ENCODE measurements around the gene PCED1B. TPM values are rescaled to one million over a fixed set of nuclear protein-coding genes. Genes with fewer than 3 reads are reported as not detected.

Gene PCED1B
- polyA plus RNA-seq, 4 donors: 1.5 to 5.6 (median 4.1) TPM

DNA sequence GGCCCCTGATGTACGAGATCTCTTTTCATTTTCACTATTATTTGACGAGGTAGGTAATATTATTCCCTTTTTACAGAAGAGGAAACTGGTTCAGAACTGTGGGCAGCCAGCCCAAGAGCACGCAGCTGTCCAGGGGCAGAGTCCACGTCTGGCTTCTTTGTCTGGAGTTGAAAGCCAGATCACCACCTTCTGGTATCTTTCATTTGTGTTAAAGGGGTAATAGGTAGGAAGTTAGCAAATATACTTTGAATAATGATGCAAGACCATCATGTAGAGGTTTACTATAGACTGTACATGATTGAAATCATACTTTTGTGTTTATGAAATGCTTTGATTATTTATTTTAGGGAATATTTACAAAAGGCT, 144.4 kb downstream of the PCED1B start:
- no peak for DNase-seq (ENCODE audit: low read depth in 4 of 4, low spot score in 3 of 4)

DNA sequence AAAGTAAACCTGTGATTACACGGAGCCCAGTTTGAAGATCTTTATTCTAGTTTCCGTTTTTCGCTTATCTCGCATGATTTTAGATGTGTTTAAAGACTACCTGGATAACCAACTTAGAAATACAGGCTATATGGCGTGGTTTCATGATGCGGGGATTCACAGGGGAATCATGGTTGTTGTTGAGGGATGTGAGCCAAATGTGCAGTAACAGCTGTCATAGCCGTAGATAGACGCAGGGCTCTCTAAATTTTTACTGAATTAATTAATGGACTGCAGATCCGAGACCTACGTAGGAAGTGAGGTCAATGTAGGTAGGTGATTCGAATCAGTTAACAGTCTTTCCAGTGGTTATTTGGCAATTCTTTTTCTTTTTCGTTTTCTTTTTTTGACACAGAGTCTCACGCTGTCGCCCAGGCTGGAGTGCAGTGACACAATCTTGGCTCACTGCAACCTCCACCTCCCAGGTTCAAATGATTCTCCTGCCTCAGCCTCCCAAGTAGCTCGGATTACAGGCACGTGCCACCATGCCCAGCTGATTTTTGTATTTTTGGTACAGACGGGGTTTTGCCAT, 145.2 kb downstream of the PCED1B start:
- no peak for DNase-seq (ENCODE audit: low read depth in 4 of 4, low spot score in 3 of 4)

DNA sequence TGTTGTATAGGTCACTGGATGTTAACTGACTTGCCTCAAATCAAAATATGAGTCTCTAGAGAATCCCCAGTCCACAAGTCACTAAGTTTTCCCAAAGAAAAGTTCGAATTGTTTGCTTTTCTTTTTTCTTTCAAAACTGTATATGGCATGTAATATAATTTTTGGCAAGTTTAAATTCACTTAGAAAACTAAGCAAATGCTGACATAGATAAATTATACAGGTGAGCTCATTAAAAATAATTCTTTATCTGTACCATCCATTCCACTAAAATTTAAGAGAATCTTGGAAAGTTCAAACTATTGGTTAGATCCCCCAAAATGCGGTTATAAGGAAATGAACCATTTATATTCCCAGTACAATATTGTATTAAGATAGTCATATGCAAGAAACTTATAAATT, 145.9 kb downstream of the PCED1B start:
- no peak for DNase-seq (ENCODE audit: low read depth in 4 of 4, low spot score in 3 of 4)

DNA sequence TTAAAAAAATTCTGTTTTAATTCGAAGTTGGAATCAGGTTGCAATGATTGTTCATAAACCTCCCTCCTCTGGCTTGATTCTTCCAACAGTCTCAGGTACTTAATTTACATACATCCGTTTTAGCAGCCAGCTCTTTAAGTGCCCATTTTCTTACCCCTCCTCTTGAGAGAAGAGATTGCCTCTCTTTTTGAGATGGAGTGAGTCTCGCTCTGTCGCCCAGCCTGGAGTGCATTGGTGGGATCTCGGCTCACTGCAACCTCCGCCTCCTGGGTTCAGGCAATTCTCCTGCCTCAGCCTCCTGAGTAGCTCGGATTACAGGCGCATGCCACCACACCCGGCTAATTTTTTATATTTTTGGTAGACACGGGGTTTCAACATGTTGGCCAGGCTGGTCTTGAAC, 146.8 kb downstream of the PCED1B start:
- DNase-seq (ENCODE audit: low read depth in 4 of 4, low spot score in 3 of 4): no peak

DNA sequence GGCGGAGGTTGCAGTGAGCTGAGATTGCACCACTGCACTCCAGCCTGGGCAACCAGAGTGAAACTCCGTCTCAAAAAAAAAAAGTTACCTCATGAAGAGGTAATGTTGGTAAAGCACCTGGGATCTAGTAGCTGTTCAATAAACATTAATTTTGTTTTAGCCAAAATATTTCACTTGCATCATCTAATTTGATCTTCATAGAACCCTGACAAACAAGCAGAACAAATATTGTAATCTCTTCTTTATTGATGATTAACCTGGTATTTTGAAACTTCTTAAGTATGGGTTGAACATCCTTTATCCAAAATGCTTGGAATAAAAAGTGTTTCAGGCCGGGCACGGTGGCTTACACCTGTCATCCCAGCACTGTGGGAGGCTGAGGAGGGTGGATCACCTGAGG, 149.4 kb downstream of the PCED1B start:
- no peak for DNase-seq (ENCODE audit: low read depth in 4 of 4, low spot score in 3 of 4)

DNA sequence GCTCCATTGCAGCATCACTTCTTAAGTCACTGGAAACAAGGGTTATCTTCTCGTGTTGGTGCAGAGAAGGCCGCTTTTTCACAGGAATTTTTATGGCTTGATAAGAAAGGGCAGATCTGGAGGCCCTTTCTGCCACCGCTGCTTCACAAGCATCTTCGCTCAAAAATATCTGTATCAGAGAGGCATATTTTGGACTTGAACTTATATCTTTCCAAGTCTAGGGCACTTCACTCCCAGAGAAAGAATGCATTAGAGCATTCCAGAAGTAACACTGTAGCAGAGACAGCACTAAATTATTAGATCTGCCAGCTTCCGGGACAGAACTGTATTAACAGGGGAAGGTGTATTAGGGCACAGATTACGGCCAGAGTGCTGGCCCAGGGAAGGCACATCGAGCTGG, 152.0 kb downstream of the PCED1B start:
- no peak for DNase-seq (ENCODE audit: low read depth in 4 of 4, low spot score in 3 of 4)

DNA sequence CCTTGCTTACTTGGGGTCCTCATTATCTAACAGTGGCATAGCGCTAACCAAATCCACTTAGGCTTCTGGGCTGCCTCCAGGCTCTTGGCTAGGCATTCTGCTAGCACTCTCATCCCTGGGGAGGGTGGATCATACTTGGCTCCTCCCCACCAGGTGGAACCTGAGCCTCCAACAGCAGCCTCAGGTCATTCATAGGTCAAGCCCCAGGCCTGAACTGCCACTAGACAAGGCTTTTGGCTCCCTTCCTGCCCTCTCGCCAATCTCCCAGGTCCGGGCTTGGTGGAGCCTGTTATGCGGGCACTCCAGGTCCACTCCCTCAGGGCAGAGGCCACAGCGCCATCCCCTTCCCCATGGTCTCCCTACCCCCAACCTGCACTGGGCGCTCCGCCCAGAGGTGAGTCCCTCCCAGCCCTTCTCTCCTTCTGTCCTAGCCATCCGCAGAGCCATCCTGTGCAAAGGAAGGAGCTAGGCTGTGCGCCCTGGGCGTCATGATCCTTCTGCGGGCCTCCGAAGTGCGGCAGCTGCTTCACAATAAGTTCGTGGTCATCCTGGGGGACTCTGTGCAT, 155.2 kb downstream of the PCED1B start:
- DNase-seq (ENCODE audit: low read depth in 4 of 4, low spot score in 3 of 4): no peak

DNA sequence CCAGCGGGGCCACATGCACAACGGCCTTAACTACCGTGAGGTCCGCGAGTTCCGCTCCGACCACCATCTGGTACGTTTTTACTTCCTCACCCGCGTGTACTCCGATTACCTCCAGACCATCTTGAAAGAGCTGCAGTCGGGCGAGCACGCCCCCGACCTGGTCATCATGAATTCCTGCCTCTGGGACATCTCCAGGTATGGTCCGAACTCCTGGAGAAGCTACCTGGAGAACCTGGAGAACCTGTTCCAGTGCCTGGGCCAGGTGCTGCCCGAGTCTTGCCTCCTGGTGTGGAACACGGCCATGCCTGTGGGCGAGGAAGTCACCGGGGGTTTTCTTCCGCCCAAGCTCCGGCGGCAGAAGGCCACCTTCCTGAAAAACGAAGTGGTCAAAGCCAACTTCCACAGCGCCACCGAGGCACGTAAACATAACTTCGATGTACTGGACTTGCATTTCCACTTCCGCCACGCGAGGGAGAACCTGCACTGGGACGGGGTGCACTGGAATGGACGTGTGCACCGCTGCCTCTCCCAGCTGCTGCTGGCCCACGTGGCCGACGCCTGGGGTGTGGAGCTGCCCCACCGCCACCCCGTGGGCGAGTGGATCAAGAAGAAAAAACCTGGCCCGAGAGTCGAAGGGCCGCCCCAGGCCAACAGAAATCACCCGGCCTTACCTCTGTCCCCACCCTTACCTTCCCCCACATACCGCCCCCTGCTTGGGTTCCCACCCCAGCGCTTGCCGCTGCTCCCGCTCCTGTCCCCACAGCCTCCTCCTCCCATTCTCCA, 156.0 kb downstream of the PCED1B start:
- no peak for DNase-seq (ENCODE audit: low read depth in 4 of 4, low spot score in 3 of 4)

DNA sequence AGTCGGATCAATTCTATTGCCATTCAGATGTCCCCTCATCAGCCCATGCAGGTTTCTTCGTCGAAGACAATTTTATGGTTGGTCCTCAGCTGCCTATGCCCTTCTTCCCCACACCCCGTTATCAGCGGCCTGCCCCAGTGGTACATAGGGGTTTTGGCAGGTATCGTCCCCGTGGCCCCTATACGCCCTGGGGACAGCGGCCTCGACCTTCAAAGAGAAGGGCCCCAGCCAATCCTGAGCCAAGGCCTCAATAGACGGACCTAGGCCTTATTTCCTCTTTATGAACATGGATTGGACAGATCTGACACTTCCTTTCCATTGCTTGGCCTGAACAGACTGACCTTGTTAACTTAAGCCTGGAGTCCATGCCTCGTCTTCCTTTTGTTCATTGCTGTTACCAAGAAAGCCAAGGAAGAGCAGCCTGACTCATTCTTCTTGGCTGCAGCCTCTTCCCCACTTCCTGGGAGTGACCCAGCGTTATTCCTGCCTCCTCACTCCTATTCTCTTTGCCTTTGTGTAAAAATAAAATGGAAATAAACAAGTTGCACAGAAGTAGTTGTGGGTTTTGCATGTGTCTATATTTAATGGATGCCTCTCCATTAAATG, 156.8 kb downstream of the PCED1B start:
- no peak for DNase-seq (ENCODE audit: low read depth in 4 of 4, low spot score in 3 of 4)

DNA sequence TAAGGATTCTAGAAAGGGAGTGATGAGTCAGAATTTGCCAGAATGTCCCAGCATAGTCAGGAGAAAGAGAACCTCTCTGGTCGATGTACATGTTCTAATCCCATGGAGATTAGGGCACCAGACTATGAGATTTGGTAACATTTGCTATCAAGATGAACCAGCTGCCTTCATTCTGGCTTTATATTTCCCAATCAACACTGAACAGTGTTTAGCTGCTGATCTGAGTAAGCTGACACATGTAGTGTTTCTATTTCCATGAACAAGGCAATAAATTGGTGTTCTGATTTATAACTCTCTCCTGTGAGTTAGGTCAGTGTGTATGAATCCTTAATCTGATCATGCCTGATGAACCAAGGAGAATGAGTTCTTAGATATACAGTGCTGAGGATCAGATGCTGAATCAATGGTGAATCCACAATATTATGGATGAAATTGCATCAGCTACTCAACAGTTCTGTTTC, 158.4 kb downstream of the PCED1B start:
- no peak for DNase-seq (ENCODE audit: low read depth in 4 of 4, low spot score in 3 of 4)

DNA sequence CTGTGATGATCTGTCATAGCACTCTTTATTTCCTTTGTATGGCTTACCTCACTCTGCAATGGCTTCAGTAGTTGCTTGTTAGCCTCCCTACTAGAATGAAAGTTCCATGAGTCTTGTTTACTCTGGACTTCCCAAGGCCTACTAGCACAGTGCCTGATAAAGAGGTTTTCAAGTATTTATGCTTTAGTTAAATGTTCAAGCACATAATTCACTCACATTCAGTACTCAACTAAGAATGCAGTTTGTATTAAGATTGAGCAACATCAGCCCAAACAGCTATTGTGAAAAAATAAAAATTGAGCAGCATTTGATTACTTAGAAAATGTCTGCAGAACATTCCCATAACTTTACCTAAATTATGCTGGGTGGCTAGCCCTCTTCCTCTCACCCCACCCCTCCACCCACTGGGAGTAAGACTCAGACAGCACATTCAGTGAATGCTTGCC, 159.3 kb downstream of the PCED1B start:
- no peak for DNase-seq (ENCODE audit: low read depth in 4 of 4, low spot score in 3 of 4)

DNA sequence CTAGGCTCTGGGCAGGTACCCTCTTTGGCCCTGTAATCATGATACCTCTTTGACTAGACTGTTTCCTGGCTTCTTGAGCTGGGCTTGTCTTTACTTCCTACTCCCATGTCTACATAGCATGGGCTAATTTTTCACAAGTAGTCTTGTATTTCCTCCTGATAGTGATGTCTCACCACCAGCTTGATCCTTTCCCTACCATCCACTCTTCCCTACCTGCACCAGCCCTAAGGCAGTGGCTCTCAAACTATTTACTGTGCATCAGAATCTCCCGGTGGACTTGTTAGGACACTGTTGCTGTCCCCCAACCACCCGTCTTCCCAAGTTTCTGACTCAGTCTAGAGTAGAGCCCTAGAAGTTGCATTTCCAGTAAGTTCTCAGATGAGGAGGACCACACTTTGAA, 163.0 kb downstream of the PCED1B start:
- DNase-seq (ENCODE audit: low read depth in 4 of 4, low spot score in 3 of 4): no peak

DNA sequence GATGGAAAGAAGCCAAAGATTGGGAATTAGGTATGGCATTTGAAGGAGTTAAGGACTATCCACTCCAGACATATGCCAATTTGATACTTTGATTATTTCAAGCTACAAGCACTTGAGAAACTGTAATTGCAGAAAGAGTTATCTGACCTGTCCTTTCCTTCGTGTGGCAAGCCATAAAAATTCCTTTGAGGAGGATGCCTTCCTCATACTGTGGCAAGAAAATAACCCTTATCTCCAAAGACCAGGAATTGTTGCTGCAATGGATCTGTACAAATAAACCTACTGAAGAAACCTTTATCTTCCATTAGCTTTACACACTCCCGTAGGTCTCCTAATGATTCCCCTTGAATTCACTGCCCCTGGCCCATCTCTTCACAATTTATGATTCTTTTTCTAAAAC, 165.4 kb downstream of the PCED1B start:
- no peak for DNase-seq (ENCODE audit: low read depth in 4 of 4, low spot score in 3 of 4)

DNA sequence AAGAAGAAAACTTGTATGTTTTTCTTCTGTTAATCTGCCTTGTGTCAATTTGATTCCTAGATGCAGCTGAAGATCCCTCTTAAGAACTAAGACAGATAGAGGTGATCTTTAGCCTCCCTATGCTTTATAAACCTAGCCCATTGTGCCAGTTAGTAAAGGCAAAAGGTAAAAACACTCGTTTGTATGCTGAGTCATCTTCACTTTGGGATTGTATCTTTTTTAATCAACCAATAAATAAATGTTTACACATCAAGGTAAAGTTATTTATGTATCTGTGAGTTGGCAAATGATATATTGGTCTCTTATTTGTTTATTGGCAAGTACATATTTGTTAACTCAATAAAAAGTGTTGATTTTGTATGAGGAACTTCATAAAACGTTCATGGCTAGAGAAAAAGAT, 166.2 kb downstream of the PCED1B start:
- DNase-seq (ENCODE audit: low read depth in 4 of 4, low spot score in 3 of 4): no peak

DNA sequence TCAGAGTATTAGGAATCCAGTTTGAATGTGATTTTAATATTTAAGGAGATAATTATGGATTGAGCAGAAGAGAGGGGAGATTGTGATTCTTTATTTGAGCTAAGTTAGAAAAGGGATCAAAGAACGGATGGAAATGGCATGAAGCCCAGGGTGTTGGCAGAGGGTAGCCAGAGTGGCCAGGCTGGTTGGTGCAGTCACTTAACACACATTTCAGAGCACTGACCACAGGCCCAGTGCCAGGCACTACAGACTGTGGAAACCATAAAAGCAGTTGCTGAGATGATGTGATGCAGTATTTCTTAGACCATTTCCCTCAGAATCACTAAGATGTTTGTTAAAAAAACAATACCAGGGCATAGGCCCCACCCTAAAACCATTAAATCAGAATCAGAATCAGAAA, 168.0 kb downstream of the PCED1B start:
- no peak for DNase-seq (ENCODE audit: low read depth in 4 of 4, low spot score in 3 of 4)

DNA sequence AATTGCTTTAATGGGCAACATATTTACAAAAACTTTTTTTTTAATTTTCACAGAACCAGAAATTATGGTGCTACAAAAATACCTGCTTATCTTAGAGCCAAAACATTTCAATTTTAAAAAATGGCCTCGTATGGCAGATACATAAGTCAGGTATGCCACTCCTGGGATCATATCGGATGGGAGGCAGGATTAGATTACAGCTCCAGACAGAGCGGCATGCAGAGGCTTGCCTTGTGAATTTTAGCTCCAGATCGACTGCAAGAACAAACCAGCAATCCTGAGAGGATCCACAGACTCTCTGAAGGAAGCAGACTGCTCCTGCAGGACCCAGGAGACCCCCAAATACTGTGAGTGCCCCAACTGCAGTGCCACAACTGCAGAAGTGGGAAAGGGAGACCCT, 169.7 kb downstream of the PCED1B start:
- no peak for DNase-seq (ENCODE audit: low read depth in 4 of 4, low spot score in 3 of 4)

DNA sequence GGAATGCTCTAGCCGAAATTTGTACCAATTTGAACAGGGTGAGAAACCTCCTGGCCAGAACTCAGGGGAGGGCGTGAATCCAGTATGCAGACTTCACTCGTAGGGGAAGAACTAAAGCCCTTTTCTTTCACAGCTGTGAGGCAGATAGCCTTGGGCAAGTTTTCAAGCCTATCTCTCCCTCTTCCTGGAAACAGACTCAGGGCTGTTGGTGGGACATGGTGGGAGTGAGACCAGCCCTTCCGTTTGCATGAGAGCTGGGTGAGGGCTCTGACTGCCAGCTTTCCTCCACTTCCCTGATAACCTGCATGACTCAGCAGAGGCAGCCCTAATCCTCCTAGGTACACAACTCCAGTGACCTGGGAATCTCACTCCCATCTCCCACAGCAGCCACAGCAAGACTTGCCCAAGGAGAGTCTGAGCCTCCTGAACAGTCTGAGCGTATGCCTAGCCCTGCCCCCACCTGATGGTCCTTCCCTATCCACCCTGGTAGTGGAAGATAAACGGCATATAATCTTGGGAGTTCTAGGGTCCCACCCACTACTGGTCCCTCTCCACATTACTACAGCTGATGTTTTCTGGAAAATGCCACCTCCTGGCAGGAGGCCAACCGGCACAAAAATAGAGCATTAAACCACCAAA, 170.4 kb downstream of the PCED1B start:
- no peak for DNase-seq (ENCODE audit: low read depth in 4 of 4, low spot score in 3 of 4)

DNA sequence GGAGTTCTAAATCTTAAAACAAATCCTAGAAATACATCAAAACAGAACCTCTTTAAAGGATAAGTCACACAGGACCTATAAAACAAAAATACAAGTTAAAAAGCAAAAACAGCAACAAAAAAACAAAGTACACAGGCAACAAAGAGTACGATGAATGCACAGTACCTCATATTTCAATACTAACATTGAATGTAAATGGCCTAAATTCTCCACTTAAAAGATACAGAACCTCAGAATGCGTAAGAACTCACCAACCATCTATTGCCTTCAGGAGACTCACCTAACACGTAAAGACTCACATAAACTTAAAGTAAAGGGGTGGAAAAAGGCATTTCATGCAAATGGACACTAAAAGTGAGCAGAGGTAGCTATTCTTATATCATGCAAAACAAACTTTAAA, 172.5 kb downstream of the PCED1B start:
- no peak for DNase-seq (ENCODE audit: low read depth in 4 of 4, low spot score in 3 of 4)

DNA sequence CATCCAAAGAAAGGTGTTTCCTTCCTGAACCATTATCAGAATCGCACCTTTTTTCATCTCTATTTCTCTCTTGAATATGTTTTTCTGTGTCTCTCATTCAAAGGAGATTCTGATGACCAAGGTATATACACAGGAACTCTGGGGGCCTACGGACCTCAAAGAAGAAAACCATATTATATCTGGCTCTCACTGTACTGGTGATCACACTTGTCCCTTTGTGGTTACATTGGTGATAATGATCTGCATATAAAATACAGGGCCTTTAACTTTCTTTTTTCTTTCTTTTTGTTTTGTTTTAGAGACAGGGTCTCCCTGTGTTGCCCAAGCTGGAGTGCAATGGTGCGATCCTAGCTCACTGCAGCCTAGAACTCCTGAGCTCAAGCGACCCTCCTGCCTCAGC, 185.5 kb downstream of the PCED1B start:
- DNase-seq (ENCODE audit: low read depth in 4 of 4, low spot score in 3 of 4): no peak

DNA sequence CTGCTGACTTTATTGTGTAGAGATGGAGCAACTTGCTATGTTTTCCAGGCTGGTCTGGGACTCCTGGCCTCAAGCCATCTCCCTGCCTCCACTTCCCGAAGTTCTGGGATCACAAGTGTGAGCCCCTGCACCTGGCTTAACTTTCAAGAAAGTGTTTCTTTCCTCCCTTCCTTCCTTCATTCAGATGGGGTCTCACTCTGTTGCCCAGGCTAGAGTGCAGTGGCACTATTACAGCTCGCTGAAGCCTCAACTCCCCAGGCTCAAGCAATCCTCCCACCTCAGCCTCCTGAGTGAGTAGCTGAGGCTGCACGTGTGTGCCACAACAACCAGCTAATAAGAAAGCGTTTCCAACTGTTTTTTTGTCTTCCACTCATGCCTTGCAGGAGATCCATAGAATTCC, 186.0 kb downstream of the PCED1B start:
- no peak for DNase-seq (ENCODE audit: low read depth in 4 of 4, low spot score in 3 of 4)

DNA sequence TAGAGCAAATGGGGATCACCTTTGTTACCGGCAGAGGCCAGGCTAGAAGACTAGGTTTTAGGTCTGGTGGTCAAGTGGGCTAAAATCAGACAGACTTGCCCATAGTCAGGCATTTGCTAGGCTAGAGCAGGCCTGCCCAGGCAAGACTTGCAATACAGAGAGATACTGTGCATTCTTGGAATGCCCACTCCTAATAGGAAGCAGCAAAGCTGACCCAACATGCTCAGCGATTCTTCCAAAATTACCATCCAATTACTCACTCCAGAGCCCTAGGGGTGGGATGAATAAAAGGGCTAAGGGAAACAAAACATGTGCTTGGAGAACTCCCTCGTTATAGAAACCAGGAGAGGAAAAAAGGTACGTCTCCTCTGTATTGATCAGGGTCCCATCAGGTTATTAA, 188.2 kb downstream of the PCED1B start:
- DNase-seq (ENCODE audit: low read depth in 4 of 4, low spot score in 3 of 4): no peak
